HG03064 (cell line): Measurements from ENCODE around the gene MOCS1.

Source experiments
- ATAC-seq: cut with Tn5 transposase; IDR thresholded peaks from one replicate; pipeline ENCODE4 v1.9.1; 2021; ENCODE audit warnings: low read depth; ENCODE audit not compliant: unreplicated experiment

MOCS1 gene

DNA sequence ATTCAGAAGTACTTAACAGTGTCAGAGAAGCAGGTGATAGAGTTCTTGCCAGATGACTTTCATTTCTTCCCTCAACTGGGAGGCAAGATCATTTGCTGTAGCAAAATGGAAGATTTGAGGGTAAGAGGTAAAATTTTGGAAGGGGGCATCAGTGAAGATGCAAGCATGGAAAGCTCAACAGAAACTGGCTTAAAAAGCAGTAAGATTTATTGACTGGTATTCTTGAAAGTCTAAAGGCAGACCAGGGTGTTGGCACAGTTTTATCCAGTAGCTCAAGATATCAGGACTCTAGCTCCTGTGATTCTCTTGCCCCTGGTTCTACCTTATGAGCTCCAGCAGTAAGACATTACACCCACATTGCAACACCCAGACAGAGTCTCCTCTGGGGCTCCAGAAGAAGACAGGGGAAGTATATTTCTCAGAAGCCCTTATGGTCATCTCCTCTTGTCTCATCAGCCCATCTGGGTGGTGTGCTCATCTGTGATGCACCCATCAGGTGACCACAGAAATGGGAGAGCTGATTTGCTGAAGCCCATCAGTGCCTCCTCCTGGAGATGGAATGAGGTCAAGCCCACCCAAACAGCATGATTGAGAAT, 16.0 kb upstream of the MOCS1 start:
- ATAC-seq: no peak

GRCh38 chr6:39948199-39948791, 14.0 kb upstream of the MOCS1 start:
- no peak for ATAC-seq

DNA sequence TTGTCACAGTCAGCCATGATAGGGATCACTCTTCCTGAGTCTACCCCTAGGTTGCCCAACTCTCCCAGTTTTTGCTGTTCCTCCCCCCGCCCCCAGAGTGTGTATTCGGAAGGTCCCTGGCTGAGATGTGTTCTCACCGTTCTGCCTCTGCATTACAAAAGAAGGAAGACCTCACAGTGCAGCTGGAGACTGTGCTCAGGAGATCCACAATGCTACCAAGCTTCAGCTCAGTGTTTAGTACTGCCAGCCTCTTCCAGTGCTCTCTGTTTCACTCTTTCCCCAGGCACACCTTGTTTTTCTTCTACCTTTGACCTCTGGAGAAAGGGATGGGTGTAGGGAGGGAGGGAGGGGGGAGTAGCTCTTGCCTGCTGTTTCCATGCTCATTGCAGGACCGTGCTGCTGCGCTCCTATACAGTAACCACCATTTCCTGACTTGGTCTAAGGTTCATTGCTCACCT, 13.4 kb upstream of the MOCS1 start:
- no peak for ATAC-seq

DNA sequence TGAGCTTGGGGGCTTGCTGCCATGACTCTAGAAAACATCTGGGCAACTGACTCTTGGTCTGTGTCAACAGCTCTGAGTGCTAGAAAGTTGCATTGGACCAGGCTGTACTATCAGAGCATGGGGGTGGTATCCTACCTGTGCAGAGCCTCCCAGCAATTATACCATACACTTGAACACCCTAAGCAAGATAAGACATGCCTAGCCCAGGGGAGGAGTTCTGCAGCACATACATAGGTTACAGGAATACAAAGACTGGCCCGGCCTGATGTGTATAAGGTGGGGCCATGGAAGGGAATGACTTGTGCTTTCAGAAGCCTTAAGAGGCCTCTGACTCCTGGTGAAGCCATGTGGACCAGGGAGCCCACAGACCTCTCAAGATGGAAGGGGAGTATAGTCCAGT, 11.4 kb upstream of the MOCS1 start:
- ATAC-seq: no peak

DNA sequence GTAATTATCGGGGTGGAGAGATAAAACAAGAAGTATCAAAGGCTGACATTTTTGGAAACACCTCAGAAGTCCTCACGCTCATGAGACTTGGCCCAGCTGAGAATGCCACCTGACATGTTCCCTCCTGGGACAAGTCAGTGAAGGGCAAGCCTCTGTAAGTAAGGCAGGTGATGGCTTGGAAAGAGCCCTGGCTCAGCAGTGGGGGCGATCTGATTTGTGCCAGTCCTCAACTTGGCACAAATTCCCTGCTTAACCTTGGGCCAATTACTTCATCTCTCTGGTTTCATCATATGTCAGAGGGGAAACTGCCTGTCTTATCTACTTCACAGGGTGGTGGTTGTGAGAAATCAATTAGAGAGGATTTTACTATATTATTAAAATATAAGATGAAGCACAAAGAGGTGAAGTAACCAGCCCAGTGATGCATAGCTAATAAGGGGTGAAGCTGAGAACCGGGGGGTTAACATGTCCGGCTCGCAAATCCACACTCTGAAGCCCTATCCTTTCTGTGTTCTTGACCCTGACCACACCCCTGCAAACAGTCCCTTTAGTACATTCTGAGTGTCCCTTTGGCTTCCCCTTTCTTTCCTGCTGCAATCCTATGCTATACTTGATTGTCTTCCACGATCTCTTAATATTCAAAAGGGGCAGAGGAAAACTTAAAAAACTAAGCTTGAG, 8.8 kb upstream of the MOCS1 start:
- ATAC-seq: no peak

- ATAC-seq: no peak
Observed at GRCh38 chr6:39941820-39942219, 7.6 kb upstream of the MOCS1 start.

GRCh38 chr6:39941138-39941537, 6.9 kb upstream of the MOCS1 start:
- no peak for ATAC-seq

DNA sequence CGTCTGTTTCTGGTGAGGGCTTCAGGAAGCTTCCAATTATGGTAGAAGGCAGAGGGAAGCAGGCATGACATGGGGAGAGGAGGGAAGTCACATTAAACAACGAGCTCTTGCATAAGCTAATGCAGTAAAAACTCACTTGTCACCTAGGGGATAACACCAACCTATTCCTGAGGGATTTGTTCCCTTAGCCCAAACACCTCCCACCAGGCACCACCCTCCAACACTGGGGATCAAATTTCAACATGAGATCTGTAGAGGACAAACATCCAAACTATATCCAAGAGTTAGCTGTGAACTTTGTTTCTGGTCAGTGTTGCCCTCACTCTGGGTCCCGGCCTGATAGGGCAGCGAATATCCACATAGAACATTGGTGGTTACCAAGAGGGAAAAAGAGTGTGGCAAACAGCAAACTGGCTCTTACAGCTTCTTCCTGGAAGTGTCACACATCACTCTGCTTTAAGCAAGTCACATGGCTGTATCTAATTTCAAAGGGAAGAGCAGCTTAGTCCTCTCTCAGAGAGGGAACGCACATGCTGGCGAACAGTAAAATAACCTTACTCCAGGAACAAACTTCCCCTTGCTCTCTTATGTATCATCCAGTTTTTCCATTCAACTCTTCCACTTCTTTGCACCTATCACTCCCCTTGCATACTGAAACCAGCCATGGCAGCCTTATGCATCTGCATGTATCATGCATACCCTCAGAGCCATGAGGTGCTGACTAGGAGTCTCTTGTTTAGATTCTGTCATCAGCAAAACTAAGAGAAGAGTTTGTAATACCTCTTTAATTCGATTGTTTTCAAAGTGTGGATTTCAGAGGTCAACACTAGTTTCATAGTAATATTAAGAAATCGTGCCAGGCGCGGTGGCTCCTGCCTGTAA, 4.8 kb upstream of the MOCS1 start:
- no peak for ATAC-seq

- no peak for ATAC-seq
Observed at GRCh38 chr6:39937686-39938333, 3.5 kb upstream of the MOCS1 start.

DNA sequence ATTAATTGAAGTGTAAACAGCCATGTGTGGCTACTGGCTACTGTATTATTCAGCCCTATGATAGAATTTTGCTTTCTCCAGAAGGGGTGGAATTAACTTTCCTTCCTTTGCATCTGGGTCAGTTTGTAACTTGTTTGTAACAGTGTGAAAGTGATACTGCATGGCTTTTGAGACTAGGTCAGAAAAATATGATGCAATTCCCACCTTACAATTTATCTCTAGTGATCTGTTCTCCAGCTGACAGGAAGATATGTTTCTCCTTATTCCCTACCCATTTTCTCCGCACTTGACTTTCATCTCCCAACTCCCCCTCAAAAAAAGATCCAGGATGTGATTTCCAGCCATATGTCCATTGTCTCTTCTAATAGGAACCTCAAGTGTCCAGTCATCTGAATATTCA, 2.6 kb upstream of the MOCS1 start:
- ATAC-seq: no peak

GRCh38 chr6:39935241-39935640, 979 bp upstream of the MOCS1 start:
- ATAC-seq: no peak

DNA sequence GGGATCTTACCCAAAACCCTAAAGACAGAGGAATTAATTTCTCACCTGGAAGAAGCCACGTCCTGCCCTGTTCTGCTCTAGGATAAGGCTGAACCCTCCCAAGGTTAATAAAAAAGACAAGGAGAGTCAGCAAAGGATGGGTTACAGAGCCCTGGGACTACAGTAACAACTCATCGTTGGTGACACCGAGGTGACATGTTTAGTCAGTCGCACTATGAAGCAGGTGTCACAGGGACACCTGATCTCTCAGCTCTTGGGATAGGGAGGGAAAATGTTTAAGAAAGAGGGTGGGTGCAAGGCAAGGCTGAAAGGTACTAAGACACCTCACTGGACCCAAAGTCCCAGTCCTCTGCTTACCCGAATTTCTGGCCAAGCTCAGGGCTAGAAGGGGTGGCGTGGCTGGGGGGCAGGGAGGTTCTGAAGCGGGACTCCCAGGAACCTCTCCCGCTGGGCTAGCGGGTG, 562 bp downstream of the MOCS1 start:
- ATAC-seq: no peak

DNA sequence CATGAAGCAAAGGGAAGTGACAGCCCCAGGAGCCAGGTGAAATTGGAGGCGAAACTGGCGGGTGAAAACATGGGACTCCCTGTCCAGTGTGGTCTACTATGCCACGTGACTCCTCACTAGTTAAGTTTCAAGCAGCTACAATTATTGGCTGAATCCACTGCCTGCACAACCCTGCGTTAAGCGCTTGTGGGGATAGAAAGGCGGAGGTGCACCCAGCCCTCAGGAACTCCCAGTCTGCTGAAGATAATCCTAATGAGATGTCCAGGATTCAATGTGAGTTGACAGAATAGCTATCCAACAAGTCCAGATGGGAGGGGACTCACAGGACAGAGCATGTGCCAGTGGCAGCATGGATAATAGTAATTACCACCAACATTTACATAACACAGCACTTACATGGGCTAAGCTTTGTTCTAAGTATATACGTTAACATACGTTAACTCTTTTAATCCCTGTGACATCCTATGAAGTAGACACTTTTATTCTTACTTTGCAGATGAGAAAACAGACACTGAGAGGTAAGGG, 1.8 kb downstream of the MOCS1 start:
- ATAC-seq: no peak

- ATAC-seq: no peak
Observed at GRCh38 chr6:39931607-39932006, 2.7 kb downstream of the MOCS1 start.

- no peak for ATAC-seq
Observed at GRCh38 chr6:39930540-39930939, 3.7 kb downstream of the MOCS1 start.

- no peak for ATAC-seq
Observed at GRCh38 chr6:39929733-39930461, 4.4 kb downstream of the MOCS1 start.

GRCh38 chr6:39929039-39929732, 5.1 kb downstream of the MOCS1 start:
- no peak for ATAC-seq

- no peak for ATAC-seq
Observed at GRCh38 chr6:39927159-39927558, 7.1 kb downstream of the MOCS1 start.

DNA sequence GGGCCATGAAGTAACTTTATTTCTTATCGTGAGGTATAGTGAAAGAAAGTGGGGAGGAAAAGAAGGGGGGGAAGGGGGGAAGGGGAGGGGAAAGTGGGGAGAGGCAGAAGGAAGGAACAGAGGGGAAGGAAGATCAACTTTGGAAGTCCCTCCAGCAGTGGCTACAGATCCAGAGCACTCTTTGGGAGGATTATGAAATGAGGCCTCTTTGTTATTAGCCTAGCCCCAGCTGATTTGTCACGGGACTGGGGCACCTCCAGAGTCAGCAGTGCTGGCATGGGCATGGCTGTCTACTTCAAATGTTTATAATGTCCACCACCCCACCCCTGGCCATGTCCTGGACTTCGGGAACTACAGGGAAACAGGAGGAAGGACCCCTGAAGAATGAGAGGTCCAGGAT, 7.6 kb downstream of the MOCS1 start:
- no peak for ATAC-seq
